ENCODE results near the gene C1QTNF2.

Gene C1QTNF2

GRCh38 chr5:160369990-160370712, at the start of gene C1QTNF2:
Gene C1QTNF2, minus strand, starts transcription at chr5:160370626. Its CDS starts 15,615 bp downstream, at chr5:160355011.
- Histone ChIP-seq H3K9me3 (ENCODE audit: control insufficient read depth, low read length) (no peaks in the 10 kb centered on the region), H3K79me2 (no peaks in the 10 kb centered on the region), H2AFZ (peak within 1 kb of the TSS; percentile 79), H3K27me3 (ENCODE audit: control insufficient read depth, insufficient read depth, low read length) (no peaks in the 10 kb centered on the region), H3K36me3 (ENCODE audit: control insufficient read depth, insufficient read depth, low read length) (no peaks in the 10 kb centered on the region), H3K27ac (no peak within 1 kb of the TSS), H3K4me2 (ENCODE audit: low read length) (peak within 1 kb of the TSS; percentile 70), H3K4me1 (peaks cover 5% of the 10 kb centered on the region), H3K4me3 (ENCODE audit: low read depth, low read length) (peak within 1 kb of the TSS; percentile 42), H3K9ac (no peak within 1 kb of the TSS)
- TF ChIP-seq CTCF (IDR thresholded peaks at IDR 0.05), result no peak

GRCh38 chr5:160420331-160420610, 49.8 kb upstream of the C1QTNF2 start:
- peaks cover 2% of the 10 kb centered on the region for H3K4me1 ChIP-seq
- H3K9ac ChIP-seq, result no peak overlapping the region
- no peak overlapping the region for H3K4me2 ChIP-seq (ENCODE audit: low read length)
- H2AFZ ChIP-seq, result peak overlapping the region; percentile 52
- no peaks in the 10 kb centered on the region for H3K36me3 ChIP-seq (ENCODE audit: control insufficient read depth, insufficient read depth, low read length)
- no peaks in the 10 kb centered on the region for H3K27me3 ChIP-seq (ENCODE audit: control insufficient read depth, insufficient read depth, low read length)
- H3K9me3 ChIP-seq (ENCODE audit: control insufficient read depth, low read length), result no peaks in the 10 kb centered on the region
- H3K27ac ChIP-seq, result no peak overlapping the region
- H3K4me3 ChIP-seq (ENCODE audit: low read depth, low read length), result no peak overlapping the region
- H3K79me2 ChIP-seq, result peaks cover 15% of the 10 kb centered on the region
- TF ChIP-seq CTCF (IDR thresholded peaks at IDR 0.05), result no peak

- peaks cover 15% of the 10 kb centered on the region for H3K79me2 ChIP-seq
- H3K4me3 ChIP-seq (ENCODE audit: low read depth, low read length), result peak overlapping the region; percentile 90
- H3K27ac ChIP-seq, result peak overlapping the region; percentile 78
- no peak overlapping the region for H3K9ac ChIP-seq
- no peaks in the 10 kb centered on the region for H3K9me3 ChIP-seq (ENCODE audit: control insufficient read depth, low read length)
- peak overlapping the region; percentile 79 for H3K4me2 ChIP-seq (ENCODE audit: low read length)
- H3K36me3 ChIP-seq (ENCODE audit: control insufficient read depth, insufficient read depth, low read length), result no peaks in the 10 kb centered on the region
- H2AFZ ChIP-seq, result peak overlapping the region; percentile 82
- peaks cover 2% of the 10 kb centered on the region for H3K4me1 ChIP-seq
- TF ChIP-seq CTCF (IDR thresholded peaks at IDR 0.05), result no peak
- no peaks in the 10 kb centered on the region for H3K27me3 ChIP-seq (ENCODE audit: control insufficient read depth, insufficient read depth, low read length)
These were observed 49.3 kb upstream of the C1QTNF2 start for GRCh38 chr5:160419458-160420330.

GRCh38 chr5:160418561-160419457, 48.4 kb upstream of the C1QTNF2 start, which contains the start of gene SLU7:
Gene SLU7, minus strand, starts transcription at chr5:160419081. Its CDS starts 3,787 bp downstream, at chr5:160415294.
- Histone ChIP-seq H3K27me3 (ENCODE audit: control insufficient read depth, insufficient read depth, low read length) (no peaks in the 10 kb centered on the region), H3K9ac (peak within 1 kb of the TSS; percentile 65), H3K4me1 (peaks cover 2% of the 10 kb centered on the region), H3K79me2 (peaks cover 15% of the 10 kb centered on the region), H3K4me3 (ENCODE audit: low read depth, low read length) (peak within 1 kb of the TSS; percentile 90), H3K9me3 (ENCODE audit: control insufficient read depth, low read length) (no peaks in the 10 kb centered on the region), H3K27ac (peak within 1 kb of the TSS; percentile 78), H3K4me2 (ENCODE audit: low read length) (peak within 1 kb of the TSS; percentile 79), H3K36me3 (ENCODE audit: control insufficient read depth, insufficient read depth, low read length) (no peaks in the 10 kb centered on the region), H2AFZ (peak within 1 kb of the TSS; percentile 82)
- TF ChIP-seq CTCF (IDR thresholded peaks at IDR 0.05), result no peak

Measured in parathyroid adenoma (tissue), 2 donors.